Lower lobe of right lung (tissue), 2 donors: ENCODE data around the gene KTN1. TPM values are rescaled to one million over a fixed set of nuclear protein-coding genes. Genes with fewer than 3 reads are reported as not detected.

Experiments
- ATAC-seq, 2 donors: fragments of 200-7000 bp; cut with Tn5 transposase; one replicate each; pipeline ENCODE4 v1.9.1; 2020 to 2022; ENCODE audit warnings: mild to moderate bottlenecking in 2 of 2, moderate library complexity in 2 of 2
- DNase-seq: peaks from one replicate; pipeline ENCODE4 v3.0.0-alpha.2; 2020
- H3K27ac ChIP-seq: fragments of 200-600 bp; one replicate; pipeline ENCODE4 v1.8.0; 2022
- H3K27me3 ChIP-seq: fragments of 200-600 bp; one replicate; pipeline ENCODE4 v1.8.0; 2022; ENCODE audit warnings: low read depth
- H3K36me3 ChIP-seq: fragments of 200-600 bp; one replicate; pipeline ENCODE4 v1.8.0; 2022; ENCODE audit warnings: mild to moderate bottlenecking
- H3K4me1 ChIP-seq: fragments of 200-600 bp; one replicate; pipeline ENCODE4 v1.8.0; 2022
- H3K4me3 ChIP-seq: fragments of 200-600 bp; one replicate; pipeline ENCODE4 v1.8.0; 2022; ENCODE audit warnings: mild to moderate bottlenecking
- H3K9me3 ChIP-seq: fragments of 200-600 bp; one replicate; pipeline ENCODE4 v1.8.0; 2022
- intact Hi-C: fragments of 100-400 bp; cut with DNase I; formaldehyde crosslinking; loops from one replicate; pipeline ENCODE4 v1.11.0; 2022
- total RNA-seq: library from RNA; stranded (reverse); fragmentation: NEBNext Ultra II Directional; extraction: Animal tissue kit (Norgen Biotek cat#: 25700); gene quantifications from one replicate; pipeline ENCODE4 v1.2.1, GENCODE V29; 2021
- TF ChIP-seq, protein P1 (sequence below): fragments of 200-600 bp; IDR thresholded peaks from one replicate; pipeline ENCODE4 v1.8.0; 2022; ENCODE audit warnings: antibody characterized with exemption, mild to moderate bottlenecking
- donor health status: DM: no; HTN: yes; CAD: no; lungs with severe emphysema.

The KTN1 gene
- total RNA-seq, 1 donor from 2014 or later = 164 TPM

- intact Hi-C loops = no loop called here
- DNase-seq = no peak
- TF ChIP-seq, protein P1, sequence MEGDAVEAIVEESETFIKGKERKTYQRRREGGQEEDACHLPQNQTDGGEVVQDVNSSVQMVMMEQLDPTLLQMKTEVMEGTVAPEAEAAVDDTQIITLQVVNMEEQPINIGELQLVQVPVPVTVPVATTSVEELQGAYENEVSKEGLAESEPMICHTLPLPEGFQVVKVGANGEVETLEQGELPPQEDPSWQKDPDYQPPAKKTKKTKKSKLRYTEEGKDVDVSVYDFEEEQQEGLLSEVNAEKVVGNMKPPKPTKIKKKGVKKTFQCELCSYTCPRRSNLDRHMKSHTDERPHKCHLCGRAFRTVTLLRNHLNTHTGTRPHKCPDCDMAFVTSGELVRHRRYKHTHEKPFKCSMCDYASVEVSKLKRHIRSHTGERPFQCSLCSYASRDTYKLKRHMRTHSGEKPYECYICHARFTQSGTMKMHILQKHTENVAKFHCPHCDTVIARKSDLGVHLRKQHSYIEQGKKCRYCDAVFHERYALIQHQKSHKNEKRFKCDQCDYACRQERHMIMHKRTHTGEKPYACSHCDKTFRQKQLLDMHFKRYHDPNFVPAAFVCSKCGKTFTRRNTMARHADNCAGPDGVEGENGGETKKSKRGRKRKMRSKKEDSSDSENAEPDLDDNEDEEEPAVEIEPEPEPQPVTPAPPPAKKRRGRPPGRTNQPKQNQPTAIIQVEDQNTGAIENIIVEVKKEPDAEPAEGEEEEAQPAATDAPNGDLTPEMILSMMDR = no peak
These were observed 41.0 kb downstream of the KTN1 start for GRCh38 chr14:55620981-55621380.

GRCh38 chr14:55621391-55621790 lies 41.4 kb downstream of the KTN1 start:
- intact Hi-C loops = no loop called here

More at GRCh38 chr14:55620981-55621380, 41.0 kb downstream of the KTN1 start:
- no peaks in the 10 kb centered on the region for H3K4me1 ChIP-seq
- H3K27ac ChIP-seq = no peak overlapping the region
- H3K36me3 ChIP-seq = peaks cover 87% of the 10 kb centered on the region
- ATAC-seq = no peak
- no peaks in the 10 kb centered on the region for H3K9me3 ChIP-seq
- no peaks in the 10 kb centered on the region for H3K27me3 ChIP-seq
- no peak overlapping the region for H3K4me3 ChIP-seq

GRCh38 chr14:55624913-55625312 lies 44.9 kb downstream of the KTN1 start:
- peaks cover 72% of the 10 kb centered on the region for H3K36me3 ChIP-seq
- H3K4me1 ChIP-seq = no peaks in the 10 kb centered on the region
- no peak overlapping the region for H3K27ac ChIP-seq
- H3K27me3 ChIP-seq = no peaks in the 10 kb centered on the region
- TF ChIP-seq, protein P1 = no peak
- ATAC-seq (no peak), DNase-seq (no peak)
- no peaks in the 10 kb centered on the region for H3K9me3 ChIP-seq
- intact Hi-C loops = no loop called here
- H3K4me3 ChIP-seq = no peak overlapping the region

More at GRCh38 chr14:55621391-55621790, 41.4 kb downstream of the KTN1 start:
- no peaks in the 10 kb centered on the region for H3K27me3 ChIP-seq
- TF ChIP-seq, protein P1 = no peak
- no peaks in the 10 kb centered on the region for H3K9me3 ChIP-seq
- H3K36me3 ChIP-seq = peaks cover 83% of the 10 kb centered on the region
- no peak overlapping the region for H3K4me3 ChIP-seq
- no peaks in the 10 kb centered on the region for H3K4me1 ChIP-seq
- DNase-seq (no peak), ATAC-seq (no peak)
- no peak overlapping the region for H3K27ac ChIP-seq

- DNase-seq = no peak
- intact Hi-C loops = no loop called here
- H3K36me3 ChIP-seq = peaks cover 72% of the 10 kb centered on the region
These were observed 45.5 kb downstream of the KTN1 start for GRCh38 chr14:55625481-55625880.

GRCh38 chr14:55626131-55626530 lies 46.1 kb downstream of the KTN1 start:
- Histone ChIP-seq H3K4me3 (no peak overlapping the region), H3K4me1 (no peaks in the 10 kb centered on the region), H3K9me3 (no peaks in the 10 kb centered on the region), H3K27me3 (no peaks in the 10 kb centered on the region), H3K27ac (no peak overlapping the region), H3K36me3 (peaks cover 72% of the 10 kb centered on the region)
- DNase-seq = no peak
- TF ChIP-seq, protein P1 = no peak
- no peak for ATAC-seq
- intact Hi-C loops = no loop called here

More at GRCh38 chr14:55625481-55625880, 45.5 kb downstream of the KTN1 start:
- Histone ChIP-seq H3K9me3 (no peaks in the 10 kb centered on the region), H3K4me1 (no peaks in the 10 kb centered on the region), H3K27ac (no peak overlapping the region), H3K4me3 (no peak overlapping the region), H3K27me3 (no peaks in the 10 kb centered on the region)
- TF ChIP-seq, protein P1 = no peak
- ATAC-seq = no peak

DNA sequence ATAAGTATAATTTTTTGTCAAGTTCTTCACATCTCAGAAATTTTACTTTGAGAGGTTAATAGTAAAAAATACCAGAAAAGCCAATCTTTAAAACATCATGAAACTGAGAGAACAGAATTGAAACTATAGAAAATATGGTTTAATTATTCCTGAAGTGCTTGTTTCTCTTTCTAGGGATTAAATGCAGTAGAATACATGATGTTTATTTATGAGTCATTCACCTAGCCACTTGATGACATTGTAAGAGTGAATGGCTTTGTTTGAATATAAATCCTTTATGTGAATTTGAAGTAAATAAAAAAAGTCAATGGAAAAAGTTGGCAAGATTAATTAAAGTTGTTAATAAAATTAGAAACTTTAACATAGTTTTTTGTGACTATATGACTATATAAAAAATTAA lies 48.4 kb downstream of the KTN1 start:
- H3K36me3 ChIP-seq = peaks cover 69% of the 10 kb centered on the region
- no peak overlapping the region for H3K27ac ChIP-seq
- no peak overlapping the region for H3K4me3 ChIP-seq
- no peaks in the 10 kb centered on the region for H3K9me3 ChIP-seq
- intact Hi-C loops = no loop called here
- DNase-seq (no peak), ATAC-seq (no peak)
- H3K4me1 ChIP-seq = no peaks in the 10 kb centered on the region
- TF ChIP-seq, protein P1 = no peak
- H3K27me3 ChIP-seq = no peaks in the 10 kb centered on the region
